Superior temporal gyrus (tissue), 1 donor: ENCODE measurements around the gene SERPINH1.
A peak's percentile ranks its signal among the peaks of the same experiment; 100 is the strongest.

Experiments used
- DNase-seq: peaks from one replicate; pipeline ENCODE4 v3.0.0-alpha.2; 2016; ENCODE audit errors: extremely low spot score

The SERPINH1 gene

DNA sequence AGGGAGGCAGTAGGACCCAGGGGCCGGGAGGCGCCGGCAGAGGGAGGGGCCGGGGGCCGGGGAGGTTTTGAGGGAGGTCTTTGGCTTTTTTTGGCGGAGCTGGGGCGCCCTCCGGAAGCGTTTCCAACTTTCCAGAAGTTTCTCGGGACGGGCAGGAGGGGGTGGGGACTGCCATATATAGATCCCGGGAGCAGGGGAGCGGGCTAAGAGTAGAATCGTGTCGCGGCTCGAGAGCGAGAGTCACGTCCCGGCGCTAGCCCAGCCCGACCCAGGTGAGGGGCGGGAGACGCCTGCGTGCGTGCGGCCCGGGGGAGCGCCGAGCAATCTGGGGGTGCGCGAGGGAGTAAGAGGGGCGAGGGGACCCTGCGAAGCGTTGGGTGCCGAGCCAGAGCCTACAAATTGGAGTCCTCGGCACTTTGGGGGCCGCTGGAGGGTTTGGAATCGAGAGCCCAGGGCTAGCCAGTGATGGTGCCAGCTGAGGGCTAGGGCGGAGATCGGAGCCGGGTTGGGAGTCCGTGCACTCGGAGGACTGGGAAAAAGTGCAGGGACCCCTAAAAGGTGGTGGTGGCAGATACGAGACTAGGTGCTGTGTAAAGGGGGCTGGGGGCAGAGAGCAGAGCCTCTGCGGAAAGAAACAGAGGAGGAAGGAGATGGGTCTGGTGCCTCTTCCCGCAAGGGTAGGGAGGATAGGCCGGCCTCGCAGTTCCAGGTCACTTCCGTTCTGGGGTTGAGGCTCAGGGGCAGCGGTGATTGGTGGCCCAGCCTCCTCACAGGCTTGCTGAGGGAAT lies at the start of gene SERPINH1:
TSS of gene SERPINH1 (plus strand) at position 206 of the 788 bp plus-strand sequence. CDS start 4,097 bp downstream, outside the sequence.
- peak; percentile 70 for DNase-seq

DNA sequence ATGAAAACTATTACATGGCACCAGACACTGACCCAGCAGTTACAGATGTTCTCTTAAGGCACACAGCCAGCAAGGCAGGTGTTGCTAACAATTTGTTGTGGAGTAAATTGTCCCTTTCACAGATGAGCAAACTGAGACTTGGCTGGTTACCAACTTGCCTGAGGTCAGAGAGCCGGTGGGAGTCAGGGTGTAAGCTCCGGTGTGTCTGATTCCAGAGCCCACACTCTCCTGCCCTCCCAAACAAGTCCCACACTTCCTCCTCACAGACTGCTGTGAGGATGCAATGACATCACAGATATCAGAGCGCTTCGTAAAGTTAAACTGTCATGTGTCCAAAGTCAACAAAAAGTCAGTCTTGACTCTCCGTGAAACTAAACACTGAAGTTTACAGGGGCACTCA lies 48.8 kb upstream of the SERPINH1 start:
- DNase-seq = no peak

DNA sequence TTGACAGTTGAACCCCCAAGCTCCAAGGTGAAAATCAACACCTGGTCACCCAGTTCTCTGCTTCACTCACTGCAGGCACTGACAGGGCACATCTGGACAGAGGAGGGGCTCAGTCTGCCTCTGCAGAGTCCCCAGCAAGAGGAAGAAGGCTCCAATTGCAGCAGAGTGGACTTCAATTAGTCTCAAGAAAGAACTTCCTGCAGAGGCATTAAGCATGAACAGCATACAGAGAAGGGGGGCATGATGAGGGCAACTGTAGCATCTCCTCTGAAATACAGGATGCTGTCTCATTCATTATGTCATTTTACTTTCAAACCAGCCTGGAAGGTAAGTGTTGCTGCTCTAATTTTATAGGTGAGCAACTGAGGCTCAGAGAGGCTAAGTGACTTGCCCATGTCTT lies 47.5 kb upstream of the SERPINH1 start:
- no peak for DNase-seq

DNA sequence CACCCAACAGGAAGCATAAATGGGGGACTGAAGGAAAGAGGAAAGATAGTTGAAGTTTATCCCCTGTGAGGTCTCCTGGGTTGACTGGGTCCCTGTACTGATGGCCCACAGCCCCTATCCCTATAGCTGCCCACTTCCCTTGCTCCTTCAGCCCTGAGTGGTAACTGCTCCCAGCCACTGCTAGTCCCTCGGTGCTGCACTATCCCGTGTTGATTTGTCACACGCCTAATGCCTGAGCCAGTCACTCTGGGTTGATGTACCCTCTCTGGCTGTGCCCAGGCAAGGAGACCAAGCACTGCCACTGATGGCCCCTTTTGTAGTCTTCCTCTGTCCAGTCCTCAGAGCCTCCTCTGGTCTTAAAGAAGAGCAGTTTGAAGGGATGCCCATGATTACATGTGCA lies 45.9 kb upstream of the SERPINH1 start:
- DNase-seq = no peak

DNA sequence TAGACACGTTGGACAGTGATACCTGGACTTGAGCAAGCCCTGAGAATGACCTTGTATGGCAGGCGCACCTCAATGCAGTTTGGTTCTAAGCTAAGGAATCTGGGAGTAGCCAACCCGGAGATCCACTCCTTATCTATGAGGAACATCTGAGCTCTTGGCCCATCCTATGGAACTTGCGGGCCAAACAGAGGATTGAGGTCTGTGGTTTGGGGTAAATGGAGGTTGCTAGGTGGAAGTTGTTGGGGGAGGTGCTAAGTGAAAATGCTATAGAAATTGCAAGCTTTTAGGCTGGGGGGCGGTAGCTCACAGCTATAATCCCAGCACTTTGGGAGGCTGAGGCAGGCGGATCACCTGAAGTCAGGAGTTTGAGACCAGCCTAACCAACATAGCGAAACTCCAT lies 45.2 kb upstream of the SERPINH1 start:
- no peak for DNase-seq

DNA sequence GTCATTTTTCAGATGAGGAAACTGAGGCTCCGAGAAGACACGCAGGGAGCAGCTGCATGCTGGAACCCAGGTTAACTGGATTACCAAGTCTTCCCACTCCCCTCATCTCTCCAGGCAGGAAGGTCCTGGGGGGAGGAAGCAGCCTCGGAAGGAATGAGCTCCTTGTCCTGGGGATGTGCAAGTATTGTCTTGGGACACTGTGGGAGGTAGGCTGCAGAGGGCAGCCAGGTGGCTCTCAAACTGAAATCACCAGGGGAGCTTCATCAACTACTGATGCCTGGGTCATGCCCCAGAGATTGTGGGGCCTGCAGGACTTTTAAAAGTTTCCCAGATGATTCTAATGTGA lies 43.9 kb upstream of the SERPINH1 start:
- DNase-seq = no peak

DNA sequence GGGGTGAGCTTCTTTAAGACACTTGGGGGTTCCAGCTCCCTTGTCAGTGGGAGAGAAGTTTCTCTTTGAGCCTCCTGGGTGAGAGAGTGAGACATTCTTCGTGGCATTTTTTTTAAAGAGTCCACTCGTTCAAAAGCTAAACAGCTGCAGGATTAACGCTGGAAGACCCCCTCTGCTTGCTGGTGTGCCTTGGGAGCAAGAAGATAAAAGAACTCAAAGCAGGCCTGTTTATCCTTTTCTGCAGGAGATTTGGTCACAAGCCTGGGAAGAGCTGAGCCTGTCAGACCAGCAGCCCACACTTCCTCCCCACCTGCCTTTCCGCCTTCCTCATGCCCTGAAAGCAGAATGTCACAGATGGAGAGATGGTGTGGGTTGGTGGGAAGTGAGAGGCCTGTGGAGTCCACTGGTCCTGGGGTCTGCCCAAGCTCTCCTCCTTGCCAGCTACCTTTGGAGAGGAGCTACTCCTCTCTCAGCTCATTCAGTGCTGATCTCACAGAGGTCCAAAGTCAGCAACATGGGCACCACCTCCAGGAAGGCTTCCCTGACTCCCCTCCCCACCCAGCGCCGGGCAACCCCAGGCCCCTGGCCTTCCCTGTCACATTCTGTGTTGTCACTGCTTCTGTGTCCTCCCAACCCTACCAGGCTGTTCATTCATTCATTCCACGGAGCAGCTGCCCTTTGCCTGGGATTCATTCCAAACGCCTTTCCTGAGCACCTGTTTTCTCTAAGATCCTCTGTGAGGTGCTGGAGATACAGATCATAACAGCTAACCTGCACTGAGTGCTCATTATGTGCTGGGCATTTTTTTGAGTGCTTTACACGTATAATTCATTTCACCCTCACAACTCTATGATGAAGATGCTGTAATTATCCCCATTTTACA lies 43.0 kb upstream of the SERPINH1 start:
- DNase-seq = no peak

DNA sequence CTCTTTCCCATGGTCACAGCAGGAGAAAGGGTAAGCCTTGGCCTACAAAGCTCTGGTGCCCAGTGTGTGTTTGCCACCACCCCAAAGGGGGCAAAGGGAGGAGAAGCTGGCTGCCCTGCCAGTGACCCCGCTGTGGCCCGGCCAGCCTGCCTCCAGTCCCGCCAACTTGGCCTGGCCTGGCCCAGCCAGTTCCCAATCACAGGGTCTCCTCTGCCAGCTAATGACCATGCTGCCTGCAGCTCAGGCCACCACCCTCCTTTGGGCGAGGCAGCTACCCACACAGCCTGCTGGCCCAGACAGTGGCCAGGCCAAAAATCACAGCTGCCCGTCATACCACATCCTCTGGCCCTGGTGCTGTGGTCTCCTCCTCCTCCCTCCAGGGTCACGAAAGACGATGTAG lies 41.4 kb upstream of the SERPINH1 start:
- DNase-seq = no peak

DNA sequence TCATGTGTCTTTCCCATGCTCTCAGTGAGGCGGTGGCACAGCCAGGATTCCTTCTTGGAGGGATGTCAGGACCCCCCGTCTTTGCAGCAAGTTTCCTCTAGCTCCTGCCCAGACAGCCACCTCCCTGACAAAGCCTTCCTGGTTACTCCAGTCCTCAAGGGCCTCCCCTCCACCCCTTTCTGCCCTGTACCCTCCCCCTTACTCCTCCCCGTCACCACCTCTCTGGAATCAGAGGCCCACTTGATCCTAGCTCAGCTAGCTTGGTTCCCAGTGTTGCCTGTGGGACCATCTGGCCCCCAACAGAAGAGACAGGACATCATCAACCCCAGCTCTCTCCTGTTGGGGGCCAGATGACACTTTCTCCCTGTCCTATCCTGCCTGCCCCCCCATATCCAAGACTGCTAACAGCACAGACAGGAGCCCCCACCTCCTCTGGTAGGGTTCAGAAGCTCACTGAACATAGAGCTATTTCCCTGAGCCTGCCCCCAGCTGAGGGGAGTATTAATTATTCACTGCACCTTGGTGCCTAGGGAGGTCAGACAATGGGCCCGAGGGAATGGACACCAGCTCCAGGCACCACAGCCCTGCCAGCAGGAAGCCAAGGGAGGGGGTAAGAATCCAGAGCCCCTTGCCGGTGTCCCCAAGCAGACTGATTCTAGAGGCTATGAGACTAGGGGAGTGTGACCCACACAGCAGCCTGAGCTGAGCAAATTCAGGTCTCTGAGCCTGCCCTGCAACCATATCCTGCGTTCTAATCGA lies 39.6 kb upstream of the SERPINH1 start:
- no peak for DNase-seq

DNA sequence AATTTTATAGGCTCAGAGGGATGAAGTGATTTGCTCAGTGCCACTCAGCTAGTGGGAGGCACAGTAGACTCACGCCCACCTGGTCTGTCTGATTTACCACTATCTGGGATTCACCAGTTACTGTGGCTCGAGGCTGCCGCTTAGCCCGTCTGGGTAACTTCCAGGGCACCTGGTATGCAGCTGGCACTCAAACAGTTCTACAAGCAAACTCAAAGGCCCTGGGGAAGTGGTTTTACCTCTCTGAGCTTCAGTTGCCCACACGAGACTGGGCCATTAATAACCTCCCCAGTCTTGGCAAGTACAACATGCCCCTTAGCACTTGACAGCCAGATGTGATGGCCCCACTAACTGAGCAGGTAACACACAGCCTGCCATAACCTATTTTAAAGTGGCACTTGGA lies 38.9 kb upstream of the SERPINH1 start:
- no peak for DNase-seq

DNA sequence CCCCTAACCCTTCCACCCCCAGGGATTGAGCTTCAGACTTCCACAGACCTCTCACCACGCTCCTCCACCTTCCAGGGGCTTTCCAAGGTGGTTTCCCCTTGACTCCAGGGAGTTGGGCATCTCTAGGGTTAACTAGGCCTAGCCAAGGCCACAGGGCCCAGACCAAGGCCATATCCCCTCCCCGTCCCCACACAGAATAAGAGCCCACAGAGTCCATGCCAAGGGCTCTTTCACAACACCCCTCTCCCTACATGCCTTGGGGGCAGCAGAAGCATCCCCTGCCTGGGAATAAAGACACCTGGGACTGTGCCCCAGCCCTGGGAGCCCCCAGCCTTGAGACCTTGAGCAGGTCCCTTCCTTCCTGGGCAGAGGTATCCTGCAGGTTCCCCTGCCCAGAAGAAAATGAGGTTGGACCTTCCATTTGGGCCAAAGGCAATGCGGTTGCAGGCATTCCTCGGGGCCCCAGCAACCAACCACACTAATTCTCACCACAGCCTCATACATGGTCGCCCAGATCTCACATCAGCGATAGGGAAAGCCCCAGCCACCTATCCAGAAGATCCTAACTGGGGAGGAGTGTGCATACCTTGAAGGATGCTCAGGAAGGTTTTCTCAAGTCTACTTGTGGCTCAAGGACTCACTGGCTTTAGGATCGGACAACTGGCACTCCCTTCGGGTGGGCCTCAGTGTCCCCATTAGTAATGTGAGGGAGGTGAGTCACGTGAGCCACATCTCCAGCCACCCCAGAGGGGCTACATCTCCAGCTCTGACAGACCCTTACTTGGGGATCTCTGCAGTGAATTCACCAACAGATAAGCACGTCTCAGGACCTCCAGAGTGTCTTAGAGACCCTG lies 38.0 kb upstream of the SERPINH1 start:
- DNase-seq = no peak

DNA sequence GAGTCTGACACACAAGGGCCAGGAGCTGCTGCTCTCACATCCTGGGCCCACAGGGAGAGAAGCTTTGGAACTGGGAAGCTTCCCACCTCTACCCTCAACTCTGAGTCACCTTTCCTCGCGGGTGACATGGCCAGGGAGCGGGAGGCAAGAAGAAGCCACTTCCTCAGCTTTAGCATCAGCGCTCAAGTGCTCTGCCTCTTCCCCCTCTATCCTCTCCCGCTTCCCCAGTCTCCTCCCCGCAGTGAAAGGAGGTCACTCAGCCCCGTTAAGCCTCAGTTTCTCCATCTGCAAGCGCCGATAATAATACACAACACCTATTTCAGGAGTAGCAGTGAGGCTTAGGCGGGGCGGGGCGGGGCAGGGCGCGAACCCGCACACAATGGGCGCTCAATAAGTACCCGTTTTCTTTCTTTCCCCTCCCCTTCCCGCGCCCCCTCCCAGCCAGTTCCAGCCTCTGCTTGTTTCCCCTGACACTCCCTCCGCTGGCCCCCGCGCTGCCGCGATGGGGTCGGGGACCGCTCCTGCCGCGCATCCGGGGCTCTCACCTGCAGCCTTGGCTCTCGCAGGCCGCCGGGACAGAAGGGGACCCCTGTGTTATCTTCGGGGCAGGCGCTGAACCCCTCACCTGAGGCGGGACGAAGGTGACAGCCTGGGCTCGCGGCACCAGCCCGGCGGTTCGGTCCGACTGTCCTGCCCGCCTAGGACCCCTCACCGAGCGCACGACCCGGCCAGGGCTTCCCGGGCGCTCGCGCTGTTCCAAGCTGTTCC lies 37.2 kb upstream of the SERPINH1 start:
- DNase-seq = no peak

DNA sequence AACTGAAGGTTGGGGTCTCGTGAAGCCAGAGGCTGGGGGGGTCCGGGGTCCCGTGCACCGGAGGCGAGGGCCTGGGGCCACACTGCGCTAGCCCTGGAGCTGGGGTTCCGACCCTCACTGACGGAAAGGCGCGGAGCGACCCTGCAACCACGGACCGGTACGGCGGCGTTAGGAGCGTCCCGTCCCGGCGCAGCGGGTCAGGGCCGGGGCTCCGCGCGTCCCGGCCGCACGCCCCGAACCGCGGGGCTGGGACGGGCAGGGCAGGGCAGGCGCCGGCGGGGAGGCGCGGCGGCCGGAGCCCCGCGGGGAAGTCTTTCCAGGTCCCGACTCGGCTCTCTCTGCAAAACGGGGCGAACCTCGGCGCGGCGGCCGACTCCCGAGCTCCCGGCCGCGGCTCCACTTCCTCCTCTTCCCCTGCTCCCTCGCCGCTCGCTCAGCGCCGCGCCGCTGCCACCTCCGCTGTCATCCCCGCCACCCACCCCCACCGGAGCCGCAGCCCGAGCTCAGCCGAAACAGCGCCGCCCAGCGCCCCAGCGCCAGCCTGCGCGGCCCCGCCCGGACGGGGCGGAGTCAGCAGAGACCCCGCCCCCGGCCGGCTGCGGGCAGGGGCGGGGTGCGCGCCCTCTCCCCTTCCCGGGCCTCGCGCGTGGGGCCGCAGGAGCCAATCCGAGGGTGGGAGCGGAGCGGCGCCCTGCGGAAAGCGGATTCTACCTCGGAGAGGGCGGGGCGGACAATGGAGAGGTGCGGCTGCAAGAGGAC lies 36.4 kb upstream of the SERPINH1 start, which contains the start of gene GDPD5:
TSS of gene GDPD5 (minus strand) at position 509 of the 759 bp plus-strand sequence. CDS start 48,206 bp downstream, outside the sequence.
- peak; percentile 80 for DNase-seq

DNA sequence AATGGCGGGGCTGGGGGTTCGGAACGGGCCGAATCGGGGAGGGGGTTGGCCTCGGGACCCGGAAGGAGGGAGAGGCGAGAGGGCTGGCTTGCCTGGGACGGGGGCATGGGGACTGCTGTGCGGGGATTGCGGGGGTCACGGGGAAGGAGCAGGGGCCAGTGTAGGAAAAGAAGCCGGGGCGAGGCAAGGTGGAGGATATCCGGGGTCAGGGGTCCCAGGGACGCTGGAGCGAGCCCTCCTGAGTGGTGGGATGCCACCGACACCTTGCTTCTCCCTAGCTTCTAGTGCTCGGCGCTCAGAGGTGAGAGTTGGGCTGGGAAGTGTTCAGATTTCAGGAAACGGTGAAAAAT lies 35.9 kb upstream of the SERPINH1 start:
- DNase-seq = no peak

DNA sequence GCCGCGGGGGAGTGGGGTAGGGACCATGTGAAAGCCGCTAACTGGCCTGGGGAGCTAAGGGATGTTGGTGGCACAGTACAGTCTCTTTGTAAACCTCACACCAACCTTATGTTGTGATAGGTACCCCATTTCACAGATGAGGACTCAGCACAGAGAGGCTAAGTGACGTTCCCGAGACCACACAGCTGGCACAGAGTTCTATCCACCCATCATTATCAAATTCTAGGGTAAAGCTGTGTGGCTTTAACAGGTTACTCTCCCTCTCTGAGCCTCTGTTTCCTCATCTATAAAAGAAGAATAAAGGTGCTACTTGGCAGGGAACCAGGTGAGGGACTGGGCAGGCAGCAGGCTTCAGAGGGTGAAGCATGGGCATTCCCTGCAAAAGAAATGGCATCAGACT lies 34.9 kb upstream of the SERPINH1 start:
- no peak for DNase-seq

DNA sequence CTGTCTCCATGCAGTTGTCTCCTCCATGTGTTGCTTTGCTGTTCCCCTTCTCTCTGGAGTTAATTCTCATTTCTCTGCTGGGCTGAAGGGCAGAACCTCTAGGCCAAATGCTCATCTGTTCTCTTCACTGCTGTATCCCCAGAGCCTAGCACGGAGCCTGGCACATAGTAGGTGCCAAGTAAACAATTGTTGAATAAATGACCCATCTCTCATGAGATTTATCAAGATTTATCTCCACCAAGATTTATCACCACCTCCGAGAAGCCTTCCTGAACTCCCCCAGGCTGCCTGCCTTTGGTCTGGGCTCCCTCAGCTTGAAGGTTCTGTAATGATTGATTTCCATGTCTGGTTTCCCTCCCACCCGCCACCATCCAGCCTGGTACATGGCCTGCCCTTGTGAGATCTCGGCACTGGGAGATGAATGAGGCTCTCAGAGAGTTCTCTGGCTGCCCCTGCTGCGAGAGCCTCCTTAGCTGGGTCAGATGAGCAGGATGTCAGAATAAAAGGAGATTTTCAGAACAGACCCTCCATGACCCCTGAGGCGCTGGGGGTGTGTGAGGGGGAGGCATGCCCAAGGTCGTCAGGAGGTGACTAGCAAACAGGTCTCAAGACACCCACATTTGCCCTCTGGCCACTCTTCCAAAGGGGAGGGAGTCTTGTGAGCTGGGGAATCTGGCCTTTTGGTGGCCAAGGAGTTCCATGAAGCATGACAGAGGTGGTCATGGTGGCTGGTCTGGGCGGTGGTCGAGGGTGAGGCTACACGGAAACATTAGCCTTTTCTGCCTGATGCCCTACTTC lies 33.9 kb upstream of the SERPINH1 start:
- no peak for DNase-seq

DNA sequence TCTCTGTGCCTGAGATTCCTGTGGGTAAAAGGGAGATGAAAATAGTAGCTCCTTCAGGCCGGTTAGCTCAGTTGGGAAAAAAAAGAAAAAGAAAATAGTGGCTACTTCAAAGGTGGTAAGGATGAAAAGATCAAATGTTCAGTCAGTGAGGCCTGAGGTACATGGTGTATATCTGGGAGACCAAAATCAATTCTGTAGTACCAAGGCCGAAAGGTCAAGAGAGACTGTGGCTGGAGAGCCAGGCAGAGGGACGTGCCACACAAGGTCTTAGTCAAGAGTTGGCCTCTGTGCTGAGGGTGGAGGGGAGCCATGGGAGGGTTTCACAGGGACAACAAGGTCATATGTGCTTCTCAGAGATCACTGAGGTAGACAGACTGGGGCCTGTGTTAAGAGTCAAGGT lies 31.5 kb upstream of the SERPINH1 start:
- no peak for DNase-seq

DNA sequence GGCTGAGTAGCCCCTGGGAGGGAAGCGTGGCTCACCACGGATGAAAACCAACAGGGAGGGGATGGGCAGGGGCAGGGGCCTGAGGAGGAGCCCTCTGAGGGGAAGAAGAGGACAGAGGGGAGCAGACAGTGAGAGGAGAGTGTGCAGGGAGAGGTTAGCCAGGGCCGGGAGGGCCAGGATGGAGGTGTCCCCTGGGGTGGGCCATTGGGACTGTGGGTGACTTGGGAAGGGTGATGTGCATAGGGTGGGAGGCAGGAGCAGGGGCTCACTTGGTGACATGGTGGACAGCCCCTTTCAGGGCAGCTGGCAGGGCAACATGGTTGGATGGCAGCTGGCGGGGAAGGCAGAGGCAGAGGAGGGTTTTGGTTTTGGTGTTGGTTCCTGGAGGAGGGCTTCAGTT lies 30.7 kb upstream of the SERPINH1 start:
- no peak for DNase-seq
